ENCODE data around the gene ASB16. TPM values are rescaled to one million over a fixed set of nuclear protein-coding genes. Genes with fewer than 3 reads are reported as not detected.
"Not testable (repeated sequence)": the region's sequence is repeated elsewhere in the genome, so short reads cannot be mapped to it uniquely, and the experiment has no call there.

Gene ASB16
- total RNA-seq = 0.36 TPM

GRCh38 chr17:44170499-44171201, at the start of gene ASB16:
Gene ASB16, plus strand, starts transcription at chr17:44170704. Its CDS starts 86 bp downstream, at chr17:44170790.
- ATAC-seq (peak; percentile 9), DNase-seq (ENCODE audit: low spot score) (no peak)
- intact Hi-C loops (cut with DNase I) = no loop called here

GRCh38 chr17:44120851-44121605, 49.5 kb upstream of the ASB16 start:
- no peak for DNase-seq (ENCODE audit: low spot score)
- ATAC-seq = no peak
- intact Hi-C loops (cut with DNase I) = no loop called here

- ATAC-seq (no peak), DNase-seq (ENCODE audit: low spot score) (no peak)
- intact Hi-C loops (cut with DNase I) = no loop called here
Measured at GRCh38 chr17:44121997-44122815, 48.3 kb upstream of the ASB16 start.

- no peak for ATAC-seq
- DNase-seq (ENCODE audit: low spot score) = no peak
- intact Hi-C loops (cut with DNase I) = no loop called here
Measured at GRCh38 chr17:44122816-44123355, 47.6 kb upstream of the ASB16 start.

GRCh38 chr17:44123356-44124117, 47.0 kb upstream of the ASB16 start, which contains the start of gene HDAC5:
Gene HDAC5, minus strand, starts transcription at chr17:44123641. Its CDS starts 6,126 bp downstream, at chr17:44117515.
- DNase-seq (ENCODE audit: low spot score) (peak; percentile 98), ATAC-seq (peak; percentile 98)

GRCh38 chr17:44124118-44124438, 46.4 kb upstream of the ASB16 start:
- DNase-seq (ENCODE audit: low spot score) (no peak), ATAC-seq (no peak)
- intact Hi-C loops (cut with DNase I) = no loop called here

More at GRCh38 chr17:44123356-44124117, 47.0 kb upstream of the ASB16 start, which contains the start of gene HDAC5:
- intact Hi-C loops (cut with DNase I) = no loop called here

GRCh38 chr17:44128383-44128782, 42.1 kb upstream of the ASB16 start:
- intact Hi-C loops (cut with DNase I) = no loop called here
- DNase-seq (ENCODE audit: low spot score) (no peak), ATAC-seq (no peak)

- intact Hi-C loops (cut with DNase I) = no loop called here
- ATAC-seq (no peak), DNase-seq (ENCODE audit: low spot score) (no peak)
Measured at GRCh38 chr17:44130693-44131349, 39.7 kb upstream of the ASB16 start.

GRCh38 chr17:44131372-44131771, 39.1 kb upstream of the ASB16 start:
- intact Hi-C loops (cut with DNase I); ATAC-seq; DNase-seq (ENCODE audit: low spot score): not testable (repeated sequence)

- no peak for DNase-seq (ENCODE audit: low spot score)
- intact Hi-C loops (cut with DNase I) = no loop called here
- ATAC-seq = no peak
Measured at GRCh38 chr17:44132275-44132821, 38.2 kb upstream of the ASB16 start.

- ATAC-seq (no peak), DNase-seq (ENCODE audit: low spot score) (no peak)
- intact Hi-C loops (cut with DNase I) = no loop called here
Measured at GRCh38 chr17:44133918-44134476, 36.5 kb upstream of the ASB16 start.

- intact Hi-C loops (cut with DNase I) = no loop called here
- ATAC-seq = no peak
- no peak for DNase-seq (ENCODE audit: low spot score)
Measured at GRCh38 chr17:44134752-44135568, 35.5 kb upstream of the ASB16 start.

GRCh38 chr17:44137891-44138709, 32.4 kb upstream of the ASB16 start:
- DNase-seq (ENCODE audit: low spot score) (peak; percentile 85), ATAC-seq (peak; percentile 91)
- intact Hi-C loops (cut with DNase I) = no loop called here

- DNase-seq (ENCODE audit: low spot score); intact Hi-C loops (cut with DNase I); ATAC-seq: not testable (repeated sequence)
Measured at GRCh38 chr17:44143921-44144320, 26.6 kb upstream of the ASB16 start.

- DNase-seq (ENCODE audit: low spot score) = no peak
- intact Hi-C loops (cut with DNase I) = no loop called here
- ATAC-seq = peak; percentile 41
Measured at GRCh38 chr17:44144966-44145739, 25.4 kb upstream of the ASB16 start.

Measured in sciatic nerve (tissue), 2 donors.